Epithelial cell of esophagus (primary cell): ENCODE results near the gene ID1.
A peak's percentile ranks its signal among the peaks of the same experiment; 100 is the strongest.
"Not testable (repeated sequence)": the region's sequence is repeated elsewhere in the genome, so short reads cannot be mapped to it uniquely, and the experiment has no call there.

ENCODE experiments used
- DNase-seq: peaks from one replicate; pipeline ENCODE4 v3.0.0; 2010; ENCODE audit warnings: low read depth
- H3K4me3 ChIP-seq: 2 replicates; pipeline ENCODE4 v1.5.1; 2011; ENCODE audit warnings: mild to moderate bottlenecking, low read length, control low read depth
- CTCF ChIP-seq: IDR thresholded peaks from 2 replicates; pipeline ENCODE4 v1.5.1; 2011; ENCODE audit warnings: low read depth, mild to moderate bottlenecking, low read length, control low read depth, inconsistent platforms; ENCODE audit not compliant: insufficient read depth; ENCODE audit errors: missing control alignments

Gene ID1

GRCh38 chr20:31608251-31608945 lies 3.3 kb downstream of the ID1 start:
- no peak for TF ChIP-seq CTCF
- DNase-seq = peak; percentile 74
- H3K4me3 ChIP-seq = no peak overlapping the region

GRCh38 chr20:31612271-31612640 lies 7.2 kb downstream of the ID1 start:
- not testable (repeated sequence) for H3K4me3 ChIP-seq, DNase-seq

- TF ChIP-seq CTCF = no peak
- H3K4me3 ChIP-seq = no peak overlapping the region
- no peak for DNase-seq
These were observed 10.3 kb downstream of the ID1 start for GRCh38 chr20:31615416-31615815.

GRCh38 chr20:31617432-31618104 lies 12.5 kb downstream of the ID1 start:
- H3K4me3 ChIP-seq = no peak overlapping the region
- no peak for TF ChIP-seq CTCF
- DNase-seq = no peak

GRCh38 chr20:31620246-31620645 lies 15.2 kb downstream of the ID1 start:
- no peak for DNase-seq
- TF ChIP-seq CTCF = no peak
- H3K4me3 ChIP-seq = no peak overlapping the region

- not testable (repeated sequence) for DNase-seq
These were observed 18.0 kb downstream of the ID1 start for GRCh38 chr20:31623123-31623505.

GRCh38 chr20:31626534-31626933 lies 21.4 kb downstream of the ID1 start:
- DNase-seq, H3K4me3 ChIP-seq: not testable (repeated sequence)

More at GRCh38 chr20:31623123-31623505, 18.0 kb downstream of the ID1 start:
- not testable (repeated sequence) for H3K4me3 ChIP-seq

- not testable (repeated sequence) for H3K4me3 ChIP-seq, DNase-seq
These were observed 23.0 kb downstream of the ID1 start for GRCh38 chr20:31628057-31628456.

GRCh38 chr20:31630187-31630790 lies 25.2 kb downstream of the ID1 start:
- no peak overlapping the region for H3K4me3 ChIP-seq
- no peak for DNase-seq
- TF ChIP-seq CTCF = no peak
